Smooth muscle cell (in vitro differentiated cells): ENCODE measurements around the gene CD68. TPM values are rescaled to one million over a fixed set of nuclear protein-coding genes. Genes with fewer than 3 reads are reported as not detected.

Experiments
- DNase-seq: peaks from one replicate; lab custom pipeline; 2025; ENCODE audit not compliant: unreplicated experiment; lab: John Stamatoyannopoulos, UW
- H2AFZ ChIP-seq: fragments of 200-600 bp; sonication (generic); 2 replicates; pipeline ENCODE4 v1.6.0; 2016; ENCODE audit warnings: antibody characterized with exemption, low read depth, mild to moderate bottlenecking
- H3F3A ChIP-seq: fragments of 200-600 bp; sonication (generic); 2 replicates; pipeline ENCODE4 v1.6.0; 2017; ENCODE audit warnings: antibody characterized with exemption, low read depth
- H3K27ac ChIP-seq: fragments of 200-600 bp; sonication (generic); 2 replicates; pipeline ENCODE4 v1.5.1; 2016; ENCODE audit warnings: low read depth, mild to moderate bottlenecking
- H3K27me3 ChIP-seq: fragments of 200-600 bp; sonication (generic); 2 replicates; pipeline ENCODE4 v1.6.1; 2016; ENCODE audit warnings: low read depth, mild to moderate bottlenecking
- H3K36me3 ChIP-seq: fragments of 200-600 bp; sonication (generic); 2 replicates; pipeline ENCODE4 v1.5.1; 2016; ENCODE audit warnings: low read depth
- H3K4me1 ChIP-seq: fragments of 200-600 bp; sonication (generic); 2 replicates; pipeline ENCODE4 v1.5.1; 2016; ENCODE audit warnings: low read depth
- H3K4me2 ChIP-seq: fragments of 200-600 bp; sonication (generic); 2 replicates; pipeline ENCODE4 v1.6.0; 2016; ENCODE audit warnings: mild to moderate bottlenecking
- H3K4me3 ChIP-seq: fragments of 200-600 bp; sonication (generic); 2 replicates; pipeline ENCODE4 v1.5.1; 2016; ENCODE audit warnings: mild to moderate bottlenecking
- H3K79me2 ChIP-seq: fragments of 200-600 bp; sonication (generic); 2 replicates; pipeline ENCODE4 v1.6.0; 2016; ENCODE audit warnings: low read depth, mild to moderate bottlenecking
- H3K9ac ChIP-seq: fragments of 200-600 bp; sonication (generic); 2 replicates; pipeline ENCODE4 v1.6.0; 2016; ENCODE audit warnings: low read depth
- H3K9me3 ChIP-seq: fragments of 200-600 bp; sonication (generic); replicated peaks from 2 replicates; pipeline ENCODE4 v1.5.1; 2016; ENCODE audit warnings: low read depth
- H4K20me1 ChIP-seq: fragments of 200-600 bp; sonication (generic); 2 replicates; pipeline ENCODE4 v1.6.0; 2016; ENCODE audit warnings: low read depth
- WGBS: methylation state at CpG from one replicate; pipeline ENCODE4 v1.1.7; 2016; ENCODE audit warnings: low lambda C conversion rate; 5-methylcytosine and 5-hydroxymethylcytosine counted together
- polyA plus RNA-seq: library from polyadenylated mRNA; unstranded; fragments of >200 nt; fragmentation: Nextera tagmentation; extraction: Ambion mirVana; gene quantifications from 2 replicates; pipeline ENCODE4 v1.2.1, GENCODE V29; 2016
- total RNA-seq: library from RNA; depleted of rRNA; stranded (reverse); fragments of >200 nt; gene quantifications from 2 replicates; pipeline ENCODE4 v1.2.3, GENCODE V29; 2014
- TF ChIP-seq, protein P1 (sequence below): fragments of 200-600 bp; sonication (generic); IDR thresholded peaks from 2 replicates; pipeline ENCODE4 v1.5.1; 2017; ENCODE audit warnings: borderline replicate concordance, mild to moderate bottlenecking, antibody characterized with exemption; ENCODE audit not compliant: insufficient read depth, poor library complexity, severe bottlenecking

Gene CD68
- total and polyA plus RNA-seq, 2 experiments from 2014 or later: 22.7 to 27.5 TPM

DNA sequence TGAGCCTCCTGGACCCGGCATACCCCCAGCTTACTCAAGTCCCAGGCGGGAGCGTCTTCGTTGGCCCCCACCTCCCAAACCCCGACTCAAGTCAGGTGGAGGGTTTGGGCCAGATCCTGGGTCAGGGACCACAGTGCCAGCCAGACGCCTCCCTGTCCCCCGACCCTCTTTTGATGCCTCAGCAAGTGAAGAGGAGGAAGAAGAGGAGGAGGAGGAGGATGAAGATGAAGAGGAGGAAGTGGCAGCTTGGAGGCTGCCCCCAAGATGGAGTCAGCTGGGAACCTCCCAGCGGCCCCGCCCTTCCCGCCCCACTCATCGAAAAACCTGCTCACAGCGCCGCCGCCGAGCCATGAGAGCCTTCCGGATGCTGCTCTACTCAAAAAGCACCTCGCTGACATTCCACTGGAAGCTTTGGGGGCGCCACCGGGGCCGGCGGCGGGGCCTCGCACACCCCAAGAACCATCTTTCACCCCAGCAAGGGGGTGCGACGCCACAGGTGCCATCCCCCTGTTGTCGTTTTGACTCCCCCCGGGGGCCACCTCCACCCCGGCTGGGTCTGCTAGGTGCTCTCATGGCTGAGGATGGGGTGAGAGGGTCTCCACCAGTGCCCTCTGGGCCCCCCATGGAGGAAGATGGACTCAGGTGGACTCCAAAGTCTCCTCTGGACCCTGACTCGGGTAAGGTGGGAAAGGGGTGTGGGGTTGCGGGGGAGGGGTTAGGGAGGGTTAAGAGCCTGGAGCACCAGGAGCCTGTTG is 16.1 kb upstream of the CD68 start:
- H3F3A ChIP-seq: peaks cover 5% of the 10 kb centered on the region

DNA sequence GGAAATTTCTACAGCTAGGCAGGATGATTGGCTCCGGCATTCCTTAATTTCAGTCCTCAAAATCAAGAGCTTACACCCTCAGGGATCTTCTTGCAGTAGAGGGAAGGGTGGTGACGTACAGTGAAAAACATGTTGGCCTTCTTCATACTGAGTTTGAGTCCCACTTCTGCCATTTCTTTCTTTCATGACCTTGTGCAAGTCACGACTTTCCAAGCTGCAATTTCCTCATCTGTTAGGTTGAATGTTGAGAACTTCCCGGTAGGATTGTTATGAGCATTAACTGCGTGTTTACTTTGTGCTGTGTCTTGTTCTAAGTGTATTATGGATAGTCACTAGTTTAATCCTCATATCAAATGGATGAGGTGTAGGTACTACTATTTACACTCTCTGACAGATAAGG is 9.9 kb upstream of the CD68 start:
- H3F3A ChIP-seq: peaks cover 17% of the 10 kb centered on the region
- no peak overlapping the region for H3K4me3 ChIP-seq
- H3K4me2 ChIP-seq: no peak overlapping the region
- peaks cover 58% of the 10 kb centered on the region for H3K79me2 ChIP-seq
- H3K36me3 ChIP-seq: peaks cover 9% of the 10 kb centered on the region
- no peaks in the 10 kb centered on the region for H3K9me3 ChIP-seq
- WGBS: 96% methylated on average over 5 of the region's 5 CpGs
- H3K27me3 ChIP-seq: no peaks in the 10 kb centered on the region
- DNase-seq: no peak
- H3K9ac ChIP-seq: no peak overlapping the region
- H2AFZ ChIP-seq: no peak overlapping the region
- no peak overlapping the region for H3K27ac ChIP-seq
- TF ChIP-seq, protein P1, sequence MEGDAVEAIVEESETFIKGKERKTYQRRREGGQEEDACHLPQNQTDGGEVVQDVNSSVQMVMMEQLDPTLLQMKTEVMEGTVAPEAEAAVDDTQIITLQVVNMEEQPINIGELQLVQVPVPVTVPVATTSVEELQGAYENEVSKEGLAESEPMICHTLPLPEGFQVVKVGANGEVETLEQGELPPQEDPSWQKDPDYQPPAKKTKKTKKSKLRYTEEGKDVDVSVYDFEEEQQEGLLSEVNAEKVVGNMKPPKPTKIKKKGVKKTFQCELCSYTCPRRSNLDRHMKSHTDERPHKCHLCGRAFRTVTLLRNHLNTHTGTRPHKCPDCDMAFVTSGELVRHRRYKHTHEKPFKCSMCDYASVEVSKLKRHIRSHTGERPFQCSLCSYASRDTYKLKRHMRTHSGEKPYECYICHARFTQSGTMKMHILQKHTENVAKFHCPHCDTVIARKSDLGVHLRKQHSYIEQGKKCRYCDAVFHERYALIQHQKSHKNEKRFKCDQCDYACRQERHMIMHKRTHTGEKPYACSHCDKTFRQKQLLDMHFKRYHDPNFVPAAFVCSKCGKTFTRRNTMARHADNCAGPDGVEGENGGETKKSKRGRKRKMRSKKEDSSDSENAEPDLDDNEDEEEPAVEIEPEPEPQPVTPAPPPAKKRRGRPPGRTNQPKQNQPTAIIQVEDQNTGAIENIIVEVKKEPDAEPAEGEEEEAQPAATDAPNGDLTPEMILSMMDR: no peak
- H4K20me1 ChIP-seq: peaks cover 19% of the 10 kb centered on the region
- peaks cover 4% of the 10 kb centered on the region for H3K4me1 ChIP-seq

More for the DNA sequence above, 16.1 kb upstream of the CD68 start:
- Histone ChIP-seq H3K79me2 (peaks cover 54% of the 10 kb centered on the region), H2AFZ (no peak overlapping the region), H3K4me1 (peaks cover 18% of the 10 kb centered on the region), H3K4me3 (peak overlapping the region; percentile 97), H3K9me3 (no peaks in the 10 kb centered on the region), H3K36me3 (peaks cover 9% of the 10 kb centered on the region), H3K27me3 (no peaks in the 10 kb centered on the region), H4K20me1 (no peaks in the 10 kb centered on the region), H3K27ac (no peak overlapping the region), H3K4me2 (peak overlapping the region; percentile 97), H3K9ac (no peak overlapping the region)
- WGBS: 92% methylated on average over 30 of the region's 30 CpGs
- TF ChIP-seq, protein P1: no peak
- no peak for DNase-seq

DNA sequence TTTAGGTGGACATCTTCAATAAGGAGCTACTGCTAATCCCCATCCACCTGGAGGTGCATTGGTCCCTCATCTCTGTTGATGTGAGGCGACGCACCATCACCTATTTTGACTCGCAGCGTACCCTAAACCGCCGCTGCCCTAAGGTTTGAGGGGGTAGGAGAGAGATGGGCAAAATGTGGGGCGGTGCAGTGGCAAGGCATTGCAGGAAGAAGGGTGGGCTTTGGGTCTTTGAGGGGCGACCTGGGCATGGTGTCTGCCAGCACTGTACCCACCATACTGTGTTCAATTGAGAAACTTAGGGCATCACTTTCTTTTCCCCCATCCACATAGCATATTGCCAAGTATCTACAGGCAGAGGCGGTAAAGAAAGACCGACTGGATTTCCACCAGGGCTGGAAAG is 9.1 kb upstream of the CD68 start:
- WGBS: 98% methylated on average over 10 of the region's 10 CpGs
- Histone ChIP-seq H3K27me3 (no peaks in the 10 kb centered on the region), H3K36me3 (peaks cover 6% of the 10 kb centered on the region), H3K9me3 (no peaks in the 10 kb centered on the region), H3K79me2 (peaks cover 58% of the 10 kb centered on the region), H3F3A (peaks cover 25% of the 10 kb centered on the region), H3K9ac (no peak overlapping the region), H2AFZ (no peak overlapping the region), H3K4me2 (no peak overlapping the region), H4K20me1 (peaks cover 27% of the 10 kb centered on the region), H3K4me1 (peaks cover 12% of the 10 kb centered on the region), H3K27ac (no peak overlapping the region), H3K4me3 (no peak overlapping the region)
- TF ChIP-seq, protein P1: no peak
- DNase-seq: no peak

DNA sequence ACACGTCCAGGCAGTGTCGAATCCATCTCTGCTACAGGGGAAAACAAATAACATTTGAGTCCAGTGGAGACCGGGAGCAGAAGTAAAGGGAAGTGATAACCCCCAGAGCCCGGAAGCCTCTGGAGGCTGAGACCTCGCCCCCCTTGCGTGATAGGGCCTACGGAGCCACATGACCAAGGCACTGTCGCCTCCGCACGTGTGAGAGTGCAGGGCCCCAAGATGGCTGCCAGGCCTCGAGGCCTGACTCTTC is 7.2 kb upstream of the CD68 start:
- H3K4me2 ChIP-seq: peak overlapping the region; percentile 81
- WGBS: under 1% methylated on average over 11 of the region's 11 CpGs

More for the DNA sequence above, 7.2 kb upstream of the CD68 start:
- H3K27me3 ChIP-seq: no peaks in the 10 kb centered on the region
- no peaks in the 10 kb centered on the region for H3K9me3 ChIP-seq
- peak overlapping the region; percentile 45 for H3K4me3 ChIP-seq
- no peak overlapping the region for H2AFZ ChIP-seq
- H3K36me3 ChIP-seq: peaks cover 4% of the 10 kb centered on the region
- DNase-seq: no peak
- H4K20me1 ChIP-seq: peaks cover 46% of the 10 kb centered on the region
- peaks cover 42% of the 10 kb centered on the region for H3F3A ChIP-seq
- H3K27ac ChIP-seq: peak overlapping the region; percentile 69
- TF ChIP-seq, protein P1: no peak
- peak overlapping the region; percentile 30 for H3K9ac ChIP-seq
- peaks cover 62% of the 10 kb centered on the region for H3K79me2 ChIP-seq
- H3K4me1 ChIP-seq: peaks cover 16% of the 10 kb centered on the region
